GM18870 (cell line): ENCODE results near the gene SH3TC2.

Source experiments
- ATAC-seq: cut with Tn5 transposase; IDR thresholded peaks from one replicate; pipeline ENCODE4 v1.9.1; 2021; ENCODE audit warnings: moderate library complexity; ENCODE audit not compliant: unreplicated experiment

SH3TC2 gene

GRCh38 chr5:149002761-149003689 is 59.8 kb downstream of the SH3TC2 start:
- ATAC-seq: no peak

- ATAC-seq: no peak
These were observed 60.8 kb downstream of the SH3TC2 start for GRCh38 chr5:149002053-149002452.

DNA sequence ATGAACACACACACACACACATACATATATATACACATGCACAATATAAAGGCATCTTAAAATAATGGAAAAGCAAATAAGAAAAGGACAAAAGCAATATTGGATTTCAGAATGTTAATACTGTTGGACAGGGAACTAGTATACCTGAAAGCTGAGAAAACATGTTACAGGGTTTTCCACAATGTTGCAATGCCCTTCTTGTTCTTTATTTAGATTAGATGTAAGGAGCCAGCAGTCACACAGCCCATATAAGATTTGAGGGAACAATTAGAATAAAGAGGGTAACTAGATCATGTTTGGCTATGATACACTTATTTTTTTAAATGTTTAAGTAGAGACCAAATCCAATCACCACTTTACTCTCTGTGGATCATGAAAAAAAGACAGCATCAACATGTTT is 61.7 kb downstream of the SH3TC2 start:
- no peak for ATAC-seq

DNA sequence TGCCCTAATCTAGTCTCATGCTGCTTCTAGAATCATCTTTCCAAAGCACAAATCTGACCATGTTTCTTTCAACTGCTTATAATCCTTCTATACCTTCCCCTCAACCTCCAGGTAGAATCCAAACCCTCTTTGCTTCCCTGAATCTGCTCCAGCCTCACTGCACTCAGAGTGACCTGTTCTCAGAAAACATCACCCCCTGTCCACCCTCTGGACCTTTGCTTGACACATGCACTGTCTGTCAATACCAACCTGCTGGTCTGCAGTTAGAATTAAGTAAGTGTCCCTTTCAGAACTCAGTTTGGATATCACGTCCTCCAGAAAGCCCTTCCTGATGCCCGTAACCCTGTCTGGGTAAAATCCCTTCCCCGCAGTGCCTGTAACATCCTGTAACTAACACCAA is 63.1 kb downstream of the SH3TC2 start:
- no peak for ATAC-seq

GRCh38 chr5:148998174-148998797 is 64.6 kb downstream of the SH3TC2 start:
- no peak for ATAC-seq

DNA sequence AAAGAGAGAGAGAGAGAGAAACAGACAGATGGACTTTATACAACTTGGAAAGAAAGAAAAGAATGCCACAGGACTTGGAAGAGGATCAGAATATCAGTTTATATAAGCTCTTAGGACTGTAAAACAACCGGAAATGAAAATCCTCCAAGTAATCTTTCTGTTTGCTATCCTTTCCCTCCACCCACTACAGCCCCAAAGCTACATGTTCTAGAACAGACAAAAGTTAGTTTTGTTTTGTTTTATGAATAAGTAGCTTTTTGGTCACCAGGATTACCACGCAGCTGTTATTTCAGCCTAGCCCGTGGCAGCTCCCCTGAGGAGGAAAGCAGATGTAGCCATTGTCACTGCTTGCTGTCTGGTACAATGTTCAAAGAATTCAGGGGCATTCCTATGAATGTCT is 66.6 kb downstream of the SH3TC2 start:
- no peak for ATAC-seq

DNA sequence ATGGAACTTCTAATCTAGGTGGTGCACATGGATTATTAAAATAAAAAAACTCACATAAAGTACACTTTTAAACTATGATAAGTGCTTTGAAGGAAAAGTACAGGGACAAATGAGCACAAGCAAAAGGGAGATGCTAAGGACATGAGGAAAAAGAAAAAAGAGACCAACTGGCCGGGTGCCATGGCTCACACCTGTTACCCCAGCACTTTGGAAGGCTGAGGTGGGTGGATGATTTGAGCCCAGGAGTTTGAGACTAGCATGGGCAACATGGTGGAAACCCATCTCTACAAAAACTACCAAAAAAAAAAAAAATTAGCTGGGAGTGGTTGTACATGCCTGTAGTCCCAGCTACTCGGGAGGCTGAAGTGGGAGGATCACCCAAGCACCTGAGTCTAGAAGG is 67.1 kb downstream of the SH3TC2 start:
- ATAC-seq: no peak

- no peak for ATAC-seq
These were observed 69.5 kb downstream of the SH3TC2 start for GRCh38 chr5:148993283-148993936.

DNA sequence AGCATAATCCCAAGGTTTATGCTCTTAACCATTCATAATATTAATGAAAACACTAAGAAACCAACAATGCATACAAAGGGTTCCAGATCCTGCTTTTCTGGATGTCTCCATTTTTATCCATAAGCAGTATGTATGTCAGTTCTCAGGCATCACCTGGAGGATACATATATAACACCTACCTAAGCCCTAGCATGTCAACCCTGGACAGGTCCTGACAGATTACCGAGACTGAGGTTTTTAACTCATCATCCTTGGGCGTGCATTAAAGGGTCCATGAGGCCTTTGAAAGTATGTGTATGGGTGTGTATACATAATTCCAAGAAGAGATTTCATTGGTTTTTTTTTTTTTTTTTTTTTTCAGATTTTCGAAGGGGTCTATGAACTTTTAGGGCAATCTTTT is 70.6 kb downstream of the SH3TC2 start:
- no peak for ATAC-seq

DNA sequence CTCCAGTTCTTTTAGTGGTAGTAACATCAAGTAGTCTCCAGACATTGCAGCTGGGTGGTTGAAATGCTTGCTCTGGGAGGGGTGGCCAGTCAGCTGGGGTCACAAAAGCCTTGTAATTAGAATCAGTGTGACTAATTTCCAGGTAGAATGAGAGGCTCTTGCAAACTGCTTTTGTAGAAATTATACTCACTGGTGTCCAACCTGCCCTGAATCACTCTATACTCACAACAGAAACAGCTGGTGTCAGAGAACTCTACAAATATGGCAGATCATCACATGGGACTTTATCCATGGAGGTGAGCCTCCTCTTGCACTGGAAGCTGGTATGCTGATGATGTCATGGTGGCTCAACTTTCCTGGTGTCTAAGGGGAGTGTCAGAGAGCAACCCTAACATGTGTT is 71.3 kb downstream of the SH3TC2 start:
- ATAC-seq: no peak

DNA sequence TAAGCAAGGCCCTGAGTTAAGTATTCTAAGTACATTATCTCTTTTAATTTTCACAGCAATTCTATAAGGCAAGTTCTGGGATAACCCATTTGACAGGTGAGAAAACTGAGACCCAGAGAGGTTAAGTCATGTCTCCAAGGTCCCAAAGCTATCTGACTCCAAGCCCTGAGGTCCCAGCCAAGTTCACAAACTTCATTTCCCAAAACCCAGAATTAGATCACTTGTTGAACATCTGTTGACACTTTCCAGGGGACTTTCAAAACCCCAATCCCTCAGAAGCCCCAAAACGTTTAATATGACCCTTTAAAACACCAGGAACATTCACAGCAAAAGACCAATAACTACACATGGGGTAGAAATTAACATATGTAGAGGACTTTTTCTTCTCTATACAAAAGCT is 72.0 kb downstream of the SH3TC2 start:
- no peak for ATAC-seq

DNA sequence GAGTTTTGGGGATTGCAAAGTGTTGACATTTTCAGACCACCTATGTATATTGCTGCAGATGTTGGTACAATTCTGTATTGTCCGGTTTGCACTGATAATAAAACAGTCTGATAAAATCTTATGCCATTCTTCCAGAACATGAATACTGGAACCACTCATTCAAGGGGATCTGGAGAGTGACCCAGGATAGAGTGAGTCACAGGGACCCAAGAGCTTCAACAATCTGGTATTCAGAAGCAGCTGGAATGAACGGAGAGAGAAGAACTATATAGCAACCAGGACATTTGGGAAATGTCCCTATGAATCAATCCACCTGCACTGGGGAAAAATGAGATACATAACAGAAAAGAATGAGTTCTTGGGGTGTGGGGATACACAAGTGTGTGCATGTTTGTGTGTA is 73.3 kb downstream of the SH3TC2 start:
- no peak for ATAC-seq

DNA sequence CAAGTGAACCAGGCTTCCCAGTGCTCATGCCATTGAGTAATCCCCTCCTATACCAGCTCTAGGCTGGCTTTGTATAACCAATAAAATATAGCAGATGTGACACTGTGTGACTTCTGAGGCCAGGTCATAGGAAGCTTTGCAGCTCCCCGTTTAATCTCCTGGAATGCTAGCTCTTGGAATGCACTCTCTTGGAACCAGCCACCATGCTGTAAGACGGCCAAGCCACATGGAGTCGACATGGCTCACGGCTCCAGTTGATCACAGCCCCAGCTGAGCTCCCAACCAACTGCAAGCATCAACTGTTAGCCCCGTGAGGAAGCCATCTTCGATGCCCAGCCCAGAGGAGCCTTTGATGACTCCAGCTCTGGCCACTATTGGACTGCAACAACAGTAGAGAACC is 74.5 kb downstream of the SH3TC2 start:
- no peak for ATAC-seq

GRCh38 chr5:148986636-148987035 is 76.2 kb downstream of the SH3TC2 start:
- no peak for ATAC-seq

GRCh38 chr5:148984345-148984744 is 78.5 kb downstream of the SH3TC2 start:
- no peak for ATAC-seq

- ATAC-seq: no peak
These were observed 81.5 kb downstream of the SH3TC2 start for GRCh38 chr5:148981353-148981752.

DNA sequence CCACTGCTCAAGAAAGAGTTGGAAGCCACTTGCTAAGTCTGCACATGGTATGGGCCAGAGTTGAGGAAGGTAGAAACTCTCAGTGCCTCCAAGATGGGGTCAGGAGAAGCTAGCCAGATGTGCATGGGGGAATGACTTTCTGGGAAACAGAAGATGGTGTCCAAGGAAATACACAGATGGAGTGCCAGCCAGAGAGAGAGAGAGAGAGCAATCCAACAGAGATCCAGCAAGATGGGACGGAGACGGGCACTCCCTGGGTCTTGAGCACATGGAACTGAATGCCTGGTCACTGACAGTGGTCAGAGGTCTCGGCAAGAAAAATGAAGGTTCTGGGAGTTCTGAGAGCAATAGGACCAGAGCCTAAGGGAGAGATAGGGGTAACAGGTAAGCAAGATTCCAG is 82.1 kb downstream of the SH3TC2 start:
- no peak for ATAC-seq

- ATAC-seq: no peak
These were observed 83.7 kb downstream of the SH3TC2 start for GRCh38 chr5:148979083-148979723.

GRCh38 chr5:148978370-148979082 is 84.3 kb downstream of the SH3TC2 start:
- no peak for ATAC-seq

DNA sequence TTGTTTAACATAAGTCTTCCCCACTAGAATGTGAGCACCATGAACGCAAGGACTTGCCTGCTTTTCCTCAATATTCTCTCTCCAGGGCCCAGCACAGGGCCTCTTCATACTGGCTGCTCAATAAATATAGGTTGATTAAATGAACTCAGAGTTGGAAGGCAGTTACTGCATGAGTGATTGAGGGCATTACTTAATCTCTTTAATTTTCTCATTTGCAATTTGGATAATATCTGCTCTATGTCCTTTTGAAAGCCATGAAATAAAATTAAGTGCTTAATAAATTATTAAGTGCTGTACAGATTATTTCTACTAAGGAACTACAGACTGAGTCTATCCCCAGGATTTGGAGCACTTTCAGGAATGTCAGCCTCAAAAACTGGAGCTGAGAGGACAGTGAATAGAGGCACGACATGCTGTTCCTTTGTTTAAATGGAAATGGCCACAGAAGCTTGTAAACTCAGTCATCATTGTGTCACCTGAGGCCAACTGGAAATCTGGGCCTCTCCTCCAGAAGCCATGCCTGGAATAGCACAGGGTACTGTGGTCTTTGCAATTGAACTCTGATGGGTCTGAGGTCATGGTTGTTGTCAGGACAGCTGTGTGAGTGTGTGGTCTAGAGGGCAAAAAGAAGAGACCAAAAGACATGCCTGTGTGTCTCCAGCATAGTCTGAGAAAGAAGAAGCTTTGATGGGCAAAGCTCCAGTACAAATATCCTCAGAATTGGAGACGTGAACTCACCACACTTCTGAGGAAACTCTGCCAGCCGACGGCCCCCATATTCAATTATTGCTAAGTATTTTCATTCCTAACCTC is 86.1 kb downstream of the SH3TC2 start:
- no peak for ATAC-seq
